Activated B cell treated with CpG ODN at 0.5 μM for 24 hours (primary cell): ENCODE data around the gene ROR1. TPM values are rescaled to one million over a fixed set of nuclear protein-coding genes. Genes with fewer than 3 reads are reported as not detected.

Experiments used
- ATAC-seq: fragments of 200-7000 bp; cut with Tn5 transposase; one replicate; pipeline ENCODE4 v1.10.0; 2021; ENCODE audit warnings: low read depth, mild to moderate bottlenecking, moderate library complexity
- CTCF ChIA-PET: fragments of 350-600 bp; sonication (Branson Sonifier 250); formaldehyde crosslinking; loops from one replicate; lab custom pipeline; 2021; ENCODE audit warnings: antibody characterized with exemption; lab: Charles Lee
- POLR2A ChIA-PET: fragments of 350-600 bp; sonication (Branson Sonifier 250); formaldehyde crosslinking; loops from one replicate; lab custom pipeline; 2021; ENCODE audit warnings: antibody characterized with exemption; lab: Charles Lee
- DNase-seq: peaks from one replicate; pipeline ENCODE4 v3.0.0; 2022
- H3K27ac Mint-ChIP-seq: one replicate; pipeline ENCODE4 v1.8.0; 2020; ENCODE audit warnings: mixed read lengths
- H3K27me3 Mint-ChIP-seq: one replicate; pipeline ENCODE4 v1.8.0; 2021; ENCODE audit warnings: mixed read lengths
- H3K36me3 Mint-ChIP-seq: one replicate; pipeline ENCODE4 v1.8.0; 2021; ENCODE audit warnings: low read depth, mixed read lengths
- H3K4me1 Mint-ChIP-seq: one replicate; pipeline ENCODE4 v1.8.0; 2021; ENCODE audit warnings: mixed read lengths
- H3K4me3 Mint-ChIP-seq: one replicate; pipeline ENCODE4 v1.8.0; 2020; ENCODE audit warnings: mild to moderate bottlenecking, mixed read lengths
- H3K9me3 Mint-ChIP-seq: one replicate; pipeline ENCODE4 v1.8.0; 2020; ENCODE audit warnings: mixed read lengths
- CTCF ChIP-seq: fragments of 200-600 bp; IDR thresholded peaks from one replicate; pipeline ENCODE4 v1.8.0; 2022; ENCODE audit warnings: antibody characterized with exemption, mild to moderate bottlenecking
- intact Hi-C: fragments of 100-400 bp; cut with micrococcal nuclease; formaldehyde crosslinking; loops from one replicate; pipeline ENCODE4 v1.15.1; 2024
- total RNA-seq: library from RNA; stranded (reverse); gene quantifications from 2 replicates; pipeline ENCODE4 v1.2.3, GENCODE V29; 2022

The ROR1 gene
- total RNA-seq, 1 donor from 2014 or later = 2.2 TPM

- ChIA-PET POLR2A (no interaction called here), CTCF (no interaction called here)
- DNase-seq = no peak
- intact Hi-C loops = no loop called here
- no peak overlapping the region for H3K4me3 Mint-ChIP-seq
- no peak for TF ChIP-seq CTCF
- H3K4me1 Mint-ChIP-seq = no peaks in the 10 kb centered on the region
- no peak for ATAC-seq
- H3K27me3 Mint-ChIP-seq = peaks cover 2% of the 10 kb centered on the region
- no peak overlapping the region for H3K27ac Mint-ChIP-seq
- H3K9me3 Mint-ChIP-seq = no peaks in the 10 kb centered on the region
- H3K36me3 Mint-ChIP-seq = no peaks in the 10 kb centered on the region
Measured at GRCh38 chr1:64114012-64114525, 340.3 kb downstream of the ROR1 start.

- no peak for DNase-seq
- ChIA-PET CTCF (no interaction called here), POLR2A (no interaction called here)
- H3K36me3 Mint-ChIP-seq = no peaks in the 10 kb centered on the region
- intact Hi-C loops = no loop called here
- no peaks in the 10 kb centered on the region for H3K4me1 Mint-ChIP-seq
- no peaks in the 10 kb centered on the region for H3K27me3 Mint-ChIP-seq
- H3K9me3 Mint-ChIP-seq = no peaks in the 10 kb centered on the region
- no peak for TF ChIP-seq CTCF
- no peak for ATAC-seq
- no peak overlapping the region for H3K4me3 Mint-ChIP-seq
- H3K27ac Mint-ChIP-seq = no peak overlapping the region
Measured at GRCh38 chr1:64116537-64116936, 342.7 kb downstream of the ROR1 start.

GRCh38 chr1:64117492-64117891 lies 343.7 kb downstream of the ROR1 start:
- no peak for ATAC-seq
- no peaks in the 10 kb centered on the region for H3K9me3 Mint-ChIP-seq
- POLR2A ChIA-PET = no interaction called here
- DNase-seq = no peak
- intact Hi-C loops = no loop called here
- no peak overlapping the region for H3K4me3 Mint-ChIP-seq
- H3K4me1 Mint-ChIP-seq = no peaks in the 10 kb centered on the region
- no peaks in the 10 kb centered on the region for H3K27me3 Mint-ChIP-seq
- CTCF ChIA-PET = no interaction called here
- TF ChIP-seq CTCF = no peak
- no peak overlapping the region for H3K27ac Mint-ChIP-seq
- no peaks in the 10 kb centered on the region for H3K36me3 Mint-ChIP-seq

DNA sequence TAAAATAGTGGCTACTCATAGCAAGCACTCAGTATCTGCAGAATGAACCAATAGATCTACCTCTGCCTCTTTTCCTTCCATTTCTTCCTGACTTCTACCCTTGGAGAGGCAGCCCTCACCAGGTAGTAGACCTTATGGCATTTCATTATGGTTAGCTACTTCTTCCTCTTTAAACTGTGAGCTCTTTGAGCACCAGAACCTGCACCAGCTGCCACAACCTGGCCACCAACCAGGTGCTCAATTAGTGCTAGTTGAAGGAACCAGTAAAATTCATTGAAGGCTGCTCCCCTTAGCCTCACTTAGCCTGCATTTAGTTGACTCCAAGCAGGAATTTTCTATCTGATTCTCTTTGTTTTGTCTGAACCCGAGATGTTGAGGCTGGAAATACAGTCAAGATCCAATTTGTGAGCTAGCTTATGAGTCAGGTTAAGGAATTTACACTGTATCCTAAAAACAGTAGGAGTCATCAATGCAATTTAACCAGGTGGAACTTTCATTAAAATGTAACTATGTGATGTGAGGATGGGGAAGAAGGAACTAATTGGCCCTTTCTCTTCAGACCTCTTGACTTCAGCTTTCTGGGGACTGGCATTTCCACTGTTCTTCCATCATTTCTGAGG lies 348.1 kb downstream of the ROR1 start:
- Mint-ChIP-seq H3K27me3 (peaks cover 2% of the 10 kb centered on the region), H3K36me3 (no peaks in the 10 kb centered on the region), H3K4me3 (no peak overlapping the region), H3K4me1 (no peaks in the 10 kb centered on the region), H3K9me3 (no peaks in the 10 kb centered on the region), H3K27ac (no peak overlapping the region)
- ATAC-seq = no peak
- no peak for TF ChIP-seq CTCF
- intact Hi-C loops = no loop called here
- no peak for DNase-seq
- CTCF ChIA-PET = no interaction called here
- POLR2A ChIA-PET = no interaction called here

- Mint-ChIP-seq H3K4me1 (no peaks in the 10 kb centered on the region), H3K27me3 (peaks cover 2% of the 10 kb centered on the region), H3K27ac (no peak overlapping the region), H3K4me3 (no peak overlapping the region), H3K36me3 (no peaks in the 10 kb centered on the region), H3K9me3 (no peaks in the 10 kb centered on the region)
- intact Hi-C loops = no loop called here
- ATAC-seq (no peak), DNase-seq (no peak)
- ChIA-PET CTCF (no interaction called here), POLR2A (no interaction called here)
- no peak for TF ChIP-seq CTCF
Measured at GRCh38 chr1:64122588-64122987, 348.8 kb downstream of the ROR1 start.
